Caco-2 (cell line): ENCODE measurements around the gene PTPRG. TPM values are rescaled to one million over a fixed set of nuclear protein-coding genes. Genes with fewer than 3 reads are reported as not detected.

ENCODE experiments used
- BruUV-seq: library from RNA; stranded (reverse); fragments of 400-500 nt; replicated peaks from 2 replicates; lab custom pipeline; 2021; lab: Mats Ljungman, UMichigan
- CTCF ChIA-PET: fragments of 300-600 bp; sonication (Branson Sonifier 250); formaldehyde crosslinking; loops from one replicate; lab custom pipeline; 2022; ENCODE audit warnings: antibody characterized with exemption; lab: Charles Lee
- POLR2A ChIA-PET: fragments of 300-600 bp; sonication (Branson Sonifier 250); formaldehyde crosslinking; loops from one replicate; lab custom pipeline; 2022; ENCODE audit warnings: antibody characterized with exemption; lab: Charles Lee
- DNase-seq, 2 experiments: peaks; one replicate each; pipeline versions ENCODE4 v3.0.0 to v3.0.0-alpha.2; 2020 to 2022
- H3K27me3 ChIP-seq: replicated peaks from 2 replicates; pipeline ENCODE4 v1.6.0; 2011; ENCODE audit warnings: low read length; ENCODE audit not compliant: control insufficient read depth, insufficient read depth
- H3K36me3 ChIP-seq: 2 replicates; pipeline ENCODE4 v1.5.1; 2011; ENCODE audit warnings: low read length; ENCODE audit not compliant: control insufficient read depth, insufficient read depth
- H3K4me1 ChIP-seq: fragments of 250-450 bp; sonication (Bioruptor Pico); 2 replicates; pipeline ENCODE4 v1.5.1; 2020; ENCODE audit warnings: mild to moderate bottlenecking
- H3K4me3 ChIP-seq: 2 replicates; pipeline ENCODE4 v1.5.1; 2011; ENCODE audit warnings: low read depth, mild to moderate bottlenecking, control low read depth, low read length
- H3K9me3 ChIP-seq: fragments of 250-450 bp; sonication (Bioruptor Pico); 2 replicates; pipeline ENCODE4 v1.5.1; 2020; ENCODE audit warnings: mild to moderate bottlenecking, moderate library complexity
- H3K27ac Mint-ChIP-seq: one replicate; pipeline ENCODE4 v1.8.0; 2022; ENCODE audit warnings: mixed read lengths; ENCODE audit not compliant: unreplicated experiment
- H3K27me3 Mint-ChIP-seq: one replicate; pipeline ENCODE4 v1.8.0; 2022; ENCODE audit warnings: mixed read lengths; ENCODE audit not compliant: insufficient read depth, unreplicated experiment
- H3K36me3 Mint-ChIP-seq: one replicate; pipeline ENCODE4 v1.8.0; 2022; ENCODE audit warnings: mild to moderate bottlenecking, mixed read lengths; ENCODE audit not compliant: insufficient read depth, unreplicated experiment
- H3K4me1 Mint-ChIP-seq: one replicate; pipeline ENCODE4 v1.8.0; 2022; ENCODE audit warnings: low read depth, mixed read lengths; ENCODE audit not compliant: unreplicated experiment
- H3K4me3 Mint-ChIP-seq: one replicate; pipeline ENCODE4 v1.8.0; 2022; ENCODE audit warnings: mild to moderate bottlenecking, moderate library complexity, mixed read lengths; ENCODE audit not compliant: unreplicated experiment
- H3K9me3 Mint-ChIP-seq: one replicate; pipeline ENCODE4 v1.8.0; 2022; ENCODE audit warnings: mixed read lengths; ENCODE audit not compliant: unreplicated experiment
- CTCF ChIP-seq, 2 experiments: fragments of 200-600 bp in 1 of 2; IDR thresholded peaks; 1 replicate in 1 of 2; 2 replicates in 1 of 2; pipeline versions ENCODE4 v1.5.1 to v1.8.0; 2011 to 2022; ENCODE audit warnings: antibody characterized with exemption in 1 of 2, control low read depth in 1 of 2, inconsistent platforms in 1 of 2, low read depth in 1 of 2, low read length in 1 of 2, mild to moderate bottlenecking in 1 of 2, moderate library complexity in 1 of 2; ENCODE audit not compliant: insufficient read depth in 1 of 2, severe bottlenecking in 1 of 2, unreplicated experiment in 1 of 2
- intact Hi-C: fragments of 100-400 bp; cut with micrococcal nuclease; formaldehyde crosslinking; loops from one replicate; pipeline ENCODE4 v1.10.0; 2022; ENCODE audit not compliant: unreplicated experiment
- total RNA-seq: library from RNA; stranded (reverse); gene quantifications from 2 replicates; pipeline ENCODE4 v1.2.3, GENCODE V29; 2022

Gene PTPRG
- total RNA-seq, 1 experiment from 2014 or later: 46.4 TPM

- Histone ChIP-seq H3K9me3 (no peaks in the 10 kb centered on the region), H3K4me1 (no peaks in the 10 kb centered on the region), H3K27me3 (no peaks in the 10 kb centered on the region), H3K4me3 (no peak overlapping the region), H3K36me3 (no peaks in the 10 kb centered on the region)
- ChIA-PET CTCF (no interaction called here), POLR2A (no interaction called here)
- DNase-seq: no peak
- no peak overlapping the region for H3K4me3 Mint-ChIP-seq
- no peak overlapping the region for H3K27ac Mint-ChIP-seq
- TF ChIP-seq CTCF (IDR thresholded peaks at IDR 0.05; ENCODE audit: insufficient read depth in 1 of 2, low read depth in 1 of 2, low read length in 1 of 2, severe bottlenecking in 1 of 2, unreplicated experiment in 1 of 2): no peak
- no peaks in the 10 kb centered on the region for H3K27me3 Mint-ChIP-seq
- no peaks in the 10 kb centered on the region for H3K36me3 Mint-ChIP-seq
- BruUV-seq: no TSS peak
- intact Hi-C loops: no loop called here
- no peaks in the 10 kb centered on the region for H3K4me1 Mint-ChIP-seq
- H3K9me3 Mint-ChIP-seq: no peaks in the 10 kb centered on the region
Measured at GRCh38 chr3:61853912-61854311, 292.5 kb downstream of the PTPRG start.

GRCh38 chr3:61855211-61855610, 293.8 kb downstream of the PTPRG start:
- no peaks in the 10 kb centered on the region for H3K27me3 ChIP-seq
- no TSS peak for BruUV-seq
- no peaks in the 10 kb centered on the region for H3K36me3 Mint-ChIP-seq
- TF ChIP-seq CTCF (IDR thresholded peaks at IDR 0.05; ENCODE audit: insufficient read depth in 1 of 2, low read depth in 1 of 2, low read length in 1 of 2, severe bottlenecking in 1 of 2, unreplicated experiment in 1 of 2): no peak
- DNase-seq: no peak
- H3K9me3 ChIP-seq: no peaks in the 10 kb centered on the region
- ChIA-PET POLR2A (no interaction called here), CTCF (no interaction called here)
- H3K4me3 ChIP-seq: no peak overlapping the region
- no peaks in the 10 kb centered on the region for H3K4me1 ChIP-seq
- no peaks in the 10 kb centered on the region for H3K9me3 Mint-ChIP-seq
- H3K4me1 Mint-ChIP-seq: no peaks in the 10 kb centered on the region
- H3K27me3 Mint-ChIP-seq: no peaks in the 10 kb centered on the region
- H3K36me3 ChIP-seq: no peaks in the 10 kb centered on the region
- H3K4me3 Mint-ChIP-seq: no peak overlapping the region
- H3K27ac Mint-ChIP-seq: no peak overlapping the region
- intact Hi-C loops: loop anchor here (5.0 kb wide), 1 partner anchor 197 kb away; no protein-coding TSS in a partner anchor

- Histone ChIP-seq H3K9me3 (no peaks in the 10 kb centered on the region), H3K4me3 (no peak overlapping the region), H3K4me1 (no peaks in the 10 kb centered on the region), H3K27me3 (no peaks in the 10 kb centered on the region), H3K36me3 (no peaks in the 10 kb centered on the region)
- intact Hi-C loops: loop anchor here (5.0 kb wide), 1 partner anchor 195 kb away; no protein-coding TSS in a partner anchor
- Mint-ChIP-seq H3K9me3 (no peaks in the 10 kb centered on the region), H3K36me3 (no peaks in the 10 kb centered on the region), H3K4me1 (no peaks in the 10 kb centered on the region), H3K27me3 (no peaks in the 10 kb centered on the region), H3K27ac (no peak overlapping the region), H3K4me3 (no peak overlapping the region)
- ChIA-PET POLR2A (no interaction called here), CTCF (interaction anchor here (0.6 to 1.7 kb wide), 2 partner anchors 108 to 331 kb away, joined by 4 to 5 read pairs; no protein-coding TSS in a partner anchor)
- no peak for DNase-seq
- no TSS peak for BruUV-seq
- no peak for TF ChIP-seq CTCF (IDR thresholded peaks at IDR 0.05; ENCODE audit: insufficient read depth in 1 of 2, low read depth in 1 of 2, low read length in 1 of 2, severe bottlenecking in 1 of 2, unreplicated experiment in 1 of 2)
Measured at GRCh38 chr3:61857297-61857696, 295.9 kb downstream of the PTPRG start.
